Ishikawa (cell line): ENCODE measurements around the gene MMS22L.

Experiments used
- CEBPB ChIP-seq: IDR thresholded peaks from 2 replicates; pipeline ENCODE4 v1.6.1; 2012
- CREB1 ChIP-seq: IDR thresholded peaks from 2 replicates; pipeline ENCODE4 v1.6.1; 2012; ENCODE audit warnings: low read depth
- EGR1 ChIP-seq: IDR thresholded peaks from 2 replicates; pipeline ENCODE4 v1.6.1; 2012
- EP300 ChIP-seq: IDR thresholded peaks from 2 replicates; pipeline ENCODE4 v1.6.1; 2012; ENCODE audit warnings: borderline replicate concordance
- FOXM1 ChIP-seq: IDR thresholded peaks from 2 replicates; pipeline ENCODE4 v1.6.1; 2012; ENCODE audit warnings: low read depth, borderline replicate concordance
- MAX ChIP-seq: IDR thresholded peaks from 2 replicates; pipeline ENCODE4 v1.6.1; 2012
- NFIC ChIP-seq: IDR thresholded peaks from 2 replicates; pipeline ENCODE4 v1.6.1; 2012
- RAD21 ChIP-seq: IDR thresholded peaks from 2 replicates; pipeline ENCODE4 v1.6.1; 2012; ENCODE audit warnings: low read depth
- REST ChIP-seq: IDR thresholded peaks from 2 replicates; pipeline ENCODE4 v1.6.1; 2012; ENCODE audit warnings: low read depth, mild to moderate bottlenecking
- TAF1 ChIP-seq: IDR thresholded peaks from 2 replicates; pipeline ENCODE4 v1.6.1; 2012; ENCODE audit warnings: low read depth, mild to moderate bottlenecking
- TCF12 ChIP-seq: IDR thresholded peaks from 2 replicates; pipeline ENCODE4 v1.6.1; 2012; ENCODE audit warnings: low read depth
- TEAD4 ChIP-seq: IDR thresholded peaks from 2 replicates; pipeline ENCODE4 v1.6.1; 2012
- USF1 ChIP-seq: IDR thresholded peaks from 2 replicates; pipeline ENCODE4 v1.6.1; 2012
- YY1 ChIP-seq: IDR thresholded peaks from 2 replicates; pipeline ENCODE4 v1.6.1; 2012; ENCODE audit warnings: low read depth
- ZBTB7A ChIP-seq: IDR thresholded peaks from 2 replicates; pipeline ENCODE4 v1.6.1; 2012; ENCODE audit warnings: low read depth

MMS22L gene

GRCh38 chr6:97174471-97174870, 108.5 kb downstream of the MMS22L start:
- no peak for TF ChIP-seq TAF1
- TF ChIP-seq YY1 = no peak
- TF ChIP-seq TEAD4 = no peak
- no peak for TF ChIP-seq ZBTB7A
- no peak for TF ChIP-seq REST
- TF ChIP-seq RAD21 = no peak

GRCh38 chr6:97160280-97160679, 122.7 kb downstream of the MMS22L start:
- no peak for TF ChIP-seq TEAD4
- TF ChIP-seq TAF1 = no peak
- TF ChIP-seq ZBTB7A = no peak
- TF ChIP-seq YY1 = no peak
- TF ChIP-seq USF1 = no peak
- TF ChIP-seq REST = no peak
- TF ChIP-seq CEBPB = no peak
- no peak for TF ChIP-seq NFIC
- TF ChIP-seq TCF12 = no peak

GRCh38 chr6:97154015-97154414, 129.0 kb downstream of the MMS22L start:
- no peak for TF ChIP-seq CREB1
- TF ChIP-seq EP300 = no peak
- no peak for TF ChIP-seq EGR1
- TF ChIP-seq RAD21 = no peak
- TF ChIP-seq NFIC = no peak
- TF ChIP-seq FOXM1 = no peak
- TF ChIP-seq MAX = no peak
- TF ChIP-seq REST = no peak
- no peak for TF ChIP-seq TAF1

GRCh38 chr6:97151601-97152000, 131.4 kb downstream of the MMS22L start:
- no peak for TF ChIP-seq EP300
- no peak for TF ChIP-seq NFIC
- TF ChIP-seq REST = no peak
- no peak for TF ChIP-seq CEBPB
- no peak for TF ChIP-seq TAF1

- TF ChIP-seq USF1 (no peak), MAX (no peak), CREB1 (no peak), ZBTB7A (no peak), EGR1 (no peak), TCF12 (no peak), YY1 (no peak), EP300 (no peak), RAD21 (no peak)
Observed at GRCh38 chr6:97150932-97151331, 132.1 kb downstream of the MMS22L start.
